OCI-LY1 (cell line): Measurements from ENCODE around the gene PTMS.

Experiments used
- H2AFZ ChIP-seq: fragments of 200-600 bp; sonication (generic), shearing (Covaris generic); 2 replicates; pipeline ENCODE4 v1.6.0; 2014; ENCODE audit warnings: antibody characterized with exemption, mild to moderate bottlenecking, low read length
- H3F3A ChIP-seq: fragments of 200-600 bp; sonication (generic), shearing (Covaris generic); 2 replicates; pipeline ENCODE4 v1.6.0; 2014; ENCODE audit warnings: mild to moderate bottlenecking, antibody characterized with exemption, low read length, moderate library complexity; ENCODE audit not compliant: insufficient read depth
- H3K27ac ChIP-seq: fragments of 200-600 bp; sonication (generic); 2 replicates; pipeline ENCODE4 v1.5.1; 2014; ENCODE audit warnings: low read length, mixed run types, mild to moderate bottlenecking, low read depth; ENCODE audit not compliant: poor library complexity, severe bottlenecking
- H3K27me3 ChIP-seq: fragments of 200-600 bp; sonication (generic); 2 replicates; pipeline ENCODE4 v1.6.0; 2014; ENCODE audit warnings: antibody characterized with exemption, mild to moderate bottlenecking, low read length, moderate library complexity; ENCODE audit not compliant: insufficient read depth
- H3K36me3 ChIP-seq: fragments of 200-600 bp; sonication (generic); 2 replicates; pipeline ENCODE4 v1.6.1; 2014; ENCODE audit warnings: mild to moderate bottlenecking, antibody characterized with exemption, low read length, moderate library complexity, mixed read lengths; ENCODE audit not compliant: insufficient read depth
- H3K4me1 ChIP-seq: fragments of 200-600 bp; sonication (generic); 2 replicates; pipeline ENCODE4 v1.5.1; 2014; ENCODE audit warnings: mild to moderate bottlenecking, low read length, moderate library complexity; ENCODE audit not compliant: insufficient read depth, severe bottlenecking
- H3K4me2 ChIP-seq: fragments of 200-600 bp; sonication (generic), shearing (Covaris generic); 2 replicates; pipeline ENCODE4 v1.6.1; 2014; ENCODE audit warnings: low read length
- H3K4me3 ChIP-seq: fragments of 200-600 bp; sonication (generic); 2 replicates; pipeline ENCODE4 v1.5.1; 2014; ENCODE audit warnings: low read length, low read depth, mild to moderate bottlenecking, mixed read lengths; ENCODE audit not compliant: poor library complexity, severe bottlenecking
- H3K79me2 ChIP-seq: fragments of 200-600 bp; shearing (Covaris generic); 2 replicates; pipeline ENCODE4 v1.6.1; 2016; ENCODE audit warnings: mixed run types, low read length, mixed read lengths; ENCODE audit not compliant: insufficient read depth
- H3K9ac ChIP-seq: fragments of 200-600 bp; sonication (generic), shearing (Covaris generic); 2 replicates; pipeline ENCODE4 v1.6.1; 2014; ENCODE audit warnings: mild to moderate bottlenecking, low read length, mixed read lengths
- H3K9me2 ChIP-seq: fragments of 200-600 bp; sonication (generic), shearing (Covaris generic); 2 replicates; pipeline ENCODE4 v1.6.1; 2014; ENCODE audit warnings: low read depth, mild to moderate bottlenecking, low read length, mixed read lengths
- H3K9me3 ChIP-seq: fragments of 200-600 bp; shearing (Covaris generic); 2 replicates; pipeline ENCODE4 v1.6.1; 2014; ENCODE audit warnings: low read length, mixed read lengths
- H4K20me1 ChIP-seq: fragments of 200-600 bp; sonication (generic), shearing (Covaris generic); 2 replicates; pipeline ENCODE4 v1.6.0; 2016; ENCODE audit warnings: mild to moderate bottlenecking, low read length; ENCODE audit not compliant: insufficient read depth
- EZH2 ChIP-seq: fragments of 200-600 bp; sonication (generic), shearing (Covaris generic); IDR thresholded peaks from 2 replicates; pipeline ENCODE4 v1.8.0; 2017; ENCODE audit warnings: borderline replicate concordance, mixed run types, mild to moderate bottlenecking, antibody characterized with exemption, low read length, moderate library complexity, mixed read lengths
- TF ChIP-seq, protein P1 (sequence below): fragments of 200-600 bp; sonication (generic), shearing (Covaris generic); IDR thresholded peaks from 2 replicates; pipeline ENCODE4 v1.5.1; 2017; ENCODE audit warnings: mild to moderate bottlenecking, antibody characterized with exemption, low read length, moderate library complexity, mixed read lengths

The PTMS gene

DNA sequence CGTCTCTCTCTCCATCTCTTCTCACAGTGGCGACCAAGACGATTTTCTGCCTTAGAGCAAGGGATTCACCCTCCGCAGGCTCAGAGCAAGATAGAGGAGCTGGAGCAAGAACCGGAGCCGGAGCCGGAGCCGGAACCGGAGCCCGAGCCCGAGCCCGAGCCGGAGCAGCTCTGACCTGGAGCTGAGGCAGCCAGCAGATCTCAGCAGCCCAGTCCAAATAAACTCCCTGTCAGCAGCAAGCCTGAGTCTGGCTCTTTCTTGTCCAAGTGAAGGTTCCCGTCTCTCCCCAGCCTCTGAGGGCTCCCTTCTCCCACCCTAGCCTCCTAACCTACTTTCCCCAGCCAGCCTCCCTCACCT is 12.0 kb downstream of the PTMS start:
- H3K9me2 ChIP-seq, result no peaks in the 10 kb centered on the region
- H3K36me3 ChIP-seq, result no peaks in the 10 kb centered on the region
- H3K79me2 ChIP-seq, result no peaks in the 10 kb centered on the region
- H4K20me1 ChIP-seq, result no peaks in the 10 kb centered on the region
- H3K9ac ChIP-seq, result peak overlapping the region; percentile 43; the same call in 1 of the 2 replicates
- H3K4me2 ChIP-seq, result peak overlapping the region; percentile 78
- no peaks in the 10 kb centered on the region for H3F3A ChIP-seq
- no peak overlapping the region for H3K27ac ChIP-seq
- H3K4me1 ChIP-seq, result peaks cover 18% of the 10 kb centered on the region
- peak overlapping the region; percentile 59 for H3K4me3 ChIP-seq
- no peak overlapping the region for H2AFZ ChIP-seq
- H3K9me3 ChIP-seq, result no peaks in the 10 kb centered on the region
- 0 out of 2 replicates have a peak, but pooled peaks cover 11% of the 10 kb centered on the region for H3K27me3 ChIP-seq
- no peak for TF ChIP-seq EZH2
- TF ChIP-seq, protein P1, sequence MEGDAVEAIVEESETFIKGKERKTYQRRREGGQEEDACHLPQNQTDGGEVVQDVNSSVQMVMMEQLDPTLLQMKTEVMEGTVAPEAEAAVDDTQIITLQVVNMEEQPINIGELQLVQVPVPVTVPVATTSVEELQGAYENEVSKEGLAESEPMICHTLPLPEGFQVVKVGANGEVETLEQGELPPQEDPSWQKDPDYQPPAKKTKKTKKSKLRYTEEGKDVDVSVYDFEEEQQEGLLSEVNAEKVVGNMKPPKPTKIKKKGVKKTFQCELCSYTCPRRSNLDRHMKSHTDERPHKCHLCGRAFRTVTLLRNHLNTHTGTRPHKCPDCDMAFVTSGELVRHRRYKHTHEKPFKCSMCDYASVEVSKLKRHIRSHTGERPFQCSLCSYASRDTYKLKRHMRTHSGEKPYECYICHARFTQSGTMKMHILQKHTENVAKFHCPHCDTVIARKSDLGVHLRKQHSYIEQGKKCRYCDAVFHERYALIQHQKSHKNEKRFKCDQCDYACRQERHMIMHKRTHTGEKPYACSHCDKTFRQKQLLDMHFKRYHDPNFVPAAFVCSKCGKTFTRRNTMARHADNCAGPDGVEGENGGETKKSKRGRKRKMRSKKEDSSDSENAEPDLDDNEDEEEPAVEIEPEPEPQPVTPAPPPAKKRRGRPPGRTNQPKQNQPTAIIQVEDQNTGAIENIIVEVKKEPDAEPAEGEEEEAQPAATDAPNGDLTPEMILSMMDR, result no peak

DNA sequence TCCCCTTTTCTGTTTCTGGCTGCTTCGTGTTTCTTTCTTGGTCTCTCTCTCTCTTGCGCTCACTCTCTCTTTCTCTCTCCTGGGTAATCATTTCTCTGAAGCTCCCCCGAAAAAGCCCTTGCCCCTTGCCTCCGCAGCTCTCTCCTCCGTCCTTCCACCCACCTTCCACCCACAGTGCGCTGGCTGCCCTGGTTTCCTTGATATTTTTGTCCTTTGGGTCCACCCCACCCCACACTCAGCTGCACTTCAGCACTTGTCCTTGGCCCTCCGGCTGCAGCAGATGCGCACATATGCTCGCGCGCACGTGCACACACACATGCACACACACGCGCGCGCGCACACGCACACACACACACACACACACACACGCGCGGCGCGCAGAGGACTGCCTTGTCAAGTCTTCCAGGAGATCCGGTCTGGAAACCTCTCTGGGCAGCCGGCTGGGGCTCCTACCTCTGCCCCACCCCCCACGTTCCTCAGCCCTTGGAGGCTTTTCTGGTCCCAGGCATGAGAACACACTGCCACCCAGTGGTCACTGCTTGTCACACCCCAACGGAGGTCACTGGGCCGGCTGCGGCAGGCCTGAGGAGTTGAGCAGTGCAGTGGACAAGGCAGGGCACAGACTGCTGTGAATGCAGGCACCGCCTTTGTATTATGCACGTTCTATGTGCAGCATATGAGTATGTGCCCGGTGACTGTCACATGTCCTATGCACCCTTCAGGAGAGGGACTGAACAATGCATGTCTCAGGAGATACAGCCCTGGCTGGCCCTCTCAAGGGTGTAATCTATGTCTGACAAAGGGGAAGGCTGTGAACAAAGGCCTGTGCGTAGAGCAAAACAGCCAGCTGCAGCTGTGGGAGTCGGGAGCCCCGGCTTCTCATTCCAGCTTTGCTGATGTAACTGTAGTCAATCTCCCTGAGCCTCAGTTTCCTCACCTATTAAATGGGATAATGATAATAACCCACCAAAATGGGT is 12.7 kb downstream of the PTMS start:
- no peaks in the 10 kb centered on the region for H4K20me1 ChIP-seq
- H3K9me3 ChIP-seq, result no peaks in the 10 kb centered on the region
- peak overlapping the region; percentile 43; the same call in 1 of the 2 replicates for H3K9ac ChIP-seq
- no peaks in the 10 kb centered on the region for H3K36me3 ChIP-seq
- H3K4me3 ChIP-seq, result peak overlapping the region; percentile 59
- H3K9me2 ChIP-seq, result no peaks in the 10 kb centered on the region
- TF ChIP-seq, protein P1, result peak; percentile 97
- TF ChIP-seq EZH2, result no peak
- no peak overlapping the region for H3K27ac ChIP-seq
- 0 out of 2 replicates have a peak, but pooled peaks cover 10% of the 10 kb centered on the region for H3K27me3 ChIP-seq
- H3K4me2 ChIP-seq, result peak overlapping the region; percentile 78
- peaks cover 22% of the 10 kb centered on the region for H3K4me1 ChIP-seq
- H3K79me2 ChIP-seq, result no peaks in the 10 kb centered on the region
- H3F3A ChIP-seq, result no peaks in the 10 kb centered on the region
- no peak overlapping the region for H2AFZ ChIP-seq

GRCh38 chr12:6779708-6780432 is 13.7 kb downstream of the PTMS start:
- Histone ChIP-seq H3F3A (no peaks in the 10 kb centered on the region), H3K9ac (no peak overlapping the region), H3K9me3 (no peaks in the 10 kb centered on the region), H3K79me2 (no peaks in the 10 kb centered on the region), H2AFZ (no peak overlapping the region), H4K20me1 (no peaks in the 10 kb centered on the region), H3K27ac (no peak overlapping the region), H3K4me1 (peaks cover 22% of the 10 kb centered on the region), H3K4me3 (no peak overlapping the region), H3K36me3 (no peaks in the 10 kb centered on the region), H3K4me2 (no peak overlapping the region), H3K9me2 (no peaks in the 10 kb centered on the region), H3K27me3 (0 out of 2 replicates have a peak, but pooled peaks cover 5% of the 10 kb centered on the region)
- TF ChIP-seq, protein P1, result no peak
- no peak for TF ChIP-seq EZH2
